Endothelial cell of umbilical vein (primary cell): Measurements from ENCODE around the gene CNKSR1.

Source experiments
- CTCF ChIP-seq, 2 donors: IDR thresholded peaks; 1 replicate in 1 of 2; 2 replicates in 1 of 2; pipeline ENCODE4 v1.5.1; 2011; ENCODE audit warnings: low read length in 2 of 2, mild to moderate bottlenecking in 2 of 2, moderate library complexity in 2 of 2, control low read depth in 1 of 2, inconsistent platforms in 1 of 2, low read depth in 1 of 2; ENCODE audit not compliant: insufficient read depth in 1 of 2; ENCODE audit errors: extremely low read depth in 1 of 2
- EZH2 ChIP-seq: IDR thresholded peaks from 2 replicates; pipeline ENCODE4 v1.6.1; 2012; ENCODE audit warnings: borderline replicate concordance, low read depth, mild to moderate bottlenecking, moderate library complexity, low read length, inconsistent platforms; ENCODE audit not compliant: severe bottlenecking
- GATA2 ChIP-seq: IDR thresholded peaks from 2 replicates; pipeline ENCODE4 v1.7.0; 2011; ENCODE audit warnings: low read depth, mild to moderate bottlenecking, moderate library complexity, mixed read lengths, low read length; ENCODE audit not compliant: insufficient read length, insufficient read depth
- JUN ChIP-seq: IDR thresholded peaks from 2 replicates; pipeline ENCODE4 v1.6.1; 2011; ENCODE audit warnings: borderline replicate concordance, low read depth; ENCODE audit not compliant: insufficient read length, insufficient read depth
- MAX ChIP-seq: IDR thresholded peaks from 2 replicates; pipeline ENCODE4 v1.6.1; 2011; ENCODE audit not compliant: insufficient read depth, insufficient read length
- MYC ChIP-seq: IDR thresholded peaks from one replicate; pipeline ENCODE4 v1.6.1; 2011; ENCODE audit warnings: mild to moderate bottlenecking, low read depth, low read length
- POLR2A ChIP-seq: IDR thresholded peaks from 2 replicates; pipeline ENCODE4 v1.6.1; 2012; ENCODE audit warnings: low read depth, mild to moderate bottlenecking, control low read depth, low read length
- POLR2AphosphoS5 ChIP-seq: IDR thresholded peaks from 2 replicates; pipeline ENCODE4 v1.6.1; 2012; ENCODE audit warnings: low read depth, mild to moderate bottlenecking, control low read depth, low read length, moderate library complexity; ENCODE audit not compliant: insufficient read depth

- TF ChIP-seq EZH2 (no peak), JUN (no peak), CTCF (IDR thresholded peaks at IDR 0.05; ENCODE audit: extremely low read depth in 1 of 2, insufficient read depth in 1 of 2, low read depth in 1 of 2, low read length in 2 of 2) (no peak), MAX (no peak), POLR2AphosphoS5 (no peak), MYC (no peak), POLR2A (no peak), GATA2 (no peak)
These were observed 14.4 kb downstream of the CNKSR1 start for GRCh38 chr1:26191739-26192138.
